Esophagus muscularis mucosa (tissue), 4 donors: ENCODE measurements around the gene AHCYL1. TPM values are rescaled to one million over a fixed set of nuclear protein-coding genes. Genes with fewer than 3 reads are reported as not detected.

Source experiments
- DNase-seq: peaks from one replicate; pipeline ENCODE4 v3.0.0-alpha.2; 2017; ENCODE audit errors: extremely low spot score
- H3K27ac ChIP-seq, 4 donors: fragments of 200-600 bp; sonication (generic); replicated peaks in 1 of 4; 1 replicate in 3 of 4; 2 replicates in 1 of 4; pipeline ENCODE4 v1.5.1; 2016 to 2019; ENCODE audit warnings: mild to moderate bottlenecking in 1 of 4
- H3K27me3 ChIP-seq, 4 donors: fragments of 200-600 bp; sonication (generic); one replicate each; pipeline versions ENCODE4 v1.5.1 to v1.6.0; 2016 to 2019
- H3K36me3 ChIP-seq, 4 donors: fragments of 200-600 bp; sonication (generic); one replicate each; pipeline ENCODE4 v1.5.1; 2016 to 2019
- H3K4me1 ChIP-seq, 4 donors: fragments of 200-600 bp; sonication (generic); one replicate each; pipeline ENCODE4 v1.5.1; 2016 to 2019
- H3K4me3 ChIP-seq, 4 donors: fragments of 200-600 bp; sonication (generic); 1 replicate in 2 of 4; 2 replicates in 2 of 4; pipeline ENCODE4 v1.5.1; 2016 to 2019; ENCODE audit warnings: mild to moderate bottlenecking in 4 of 4, moderate library complexity in 1 of 4
- H3K9me3 ChIP-seq, 4 donors: fragments of 200-600 bp; sonication (generic); 1 replicate in 3 of 4; 2 replicates in 1 of 4; pipeline ENCODE4 v1.5.1; 2016 to 2019
- CTCF ChIP-seq, 3 experiments: fragments of 200-600 bp in 2 of 3; fragments of 450-650 bp in 1 of 3; sonication (generic) in 2 of 3; IDR thresholded peaks; one replicate each; pipeline ENCODE4 v1.5.1; 2017 to 2019; ENCODE audit warnings: antibody characterized with exemption in 3 of 3, mild to moderate bottlenecking in 2 of 3, moderate library complexity in 1 of 3
- EP300 ChIP-seq: sonication (generic); formaldehyde crosslinking; IDR thresholded peaks from one replicate; pipeline ENCODE4 v1.6.1; 2017; ENCODE audit warnings: antibody characterized with exemption
- POLR2A ChIP-seq: fragments of 450-650 bp; IDR thresholded peaks from one replicate; pipeline ENCODE4 v1.6.1; 2017; ENCODE audit warnings: antibody characterized with exemption, moderate library complexity, mild to moderate bottlenecking, low read depth
- POLR2AphosphoS5 ChIP-seq, 2 donors: sonication (generic); formaldehyde crosslinking; IDR thresholded peaks; one replicate each; pipeline ENCODE4 v1.6.1; 2017; ENCODE audit warnings: antibody characterized with exemption in 2 of 2
- WGBS: methylation state at CpG from one replicate; pipeline ENCODE4 v1.1.5; 2018; 5-methylcytosine and 5-hydroxymethylcytosine counted together
- intact Hi-C: fragments of 100-400 bp; cut with DNase I; formaldehyde crosslinking; loops from one replicate; pipeline ENCODE4 v1.15.1; 2023
- total RNA-seq, 4 donors: library from RNA; depleted of rRNA; stranded (reverse); fragments of >200 nt; gene quantifications; one replicate each; pipeline versions ENCODE4 v1.1.0 to v1.2.1, GENCODE V29; 2016

AHCYL1 gene
- total RNA-seq, 4 donors from 2014 or later: 72.1 to 111 (median 91.0) TPM

DNA sequence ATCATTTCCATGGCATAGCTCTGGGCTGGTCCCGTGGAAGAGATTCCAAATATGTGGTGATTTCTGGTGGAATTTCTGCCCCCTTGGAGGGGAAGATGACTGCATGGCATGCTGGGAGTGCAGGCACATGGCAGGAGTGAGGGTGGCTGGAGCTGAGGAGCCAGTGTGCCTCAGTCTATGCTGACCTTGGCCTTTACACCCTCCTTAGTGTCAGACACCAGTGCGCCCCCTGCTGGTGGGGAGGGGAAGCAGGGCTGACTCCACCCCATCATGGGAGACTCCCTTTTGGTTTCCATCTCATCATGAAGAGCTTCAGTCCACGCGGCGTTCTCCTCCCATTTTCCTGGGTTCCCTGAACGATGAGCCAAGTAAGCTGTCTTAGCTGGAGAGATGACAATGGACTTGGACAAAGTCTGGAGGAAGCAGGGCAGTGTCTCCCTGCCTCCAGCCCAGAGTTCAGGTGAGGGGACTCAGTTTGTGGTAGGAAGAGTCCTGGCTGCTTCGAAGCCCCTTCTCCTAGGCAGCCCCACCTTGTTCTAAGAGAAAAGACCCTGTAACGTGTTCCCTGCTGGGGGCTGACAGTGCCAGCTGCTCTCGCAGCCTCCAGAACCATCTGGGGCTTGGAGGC is 75.6 kb downstream of the AHCYL1 start:
- Histone ChIP-seq H3K4me1 (peaks cover 7 to 39% (median 36%) of the 10 kb centered on the region in 4 donors), H3K9me3 (no peaks in the 10 kb centered on the region), H3K27me3 (no peaks in the 10 kb centered on the region), H3K4me3 (no peak overlapping the region), H3K27ac (no peak overlapping the region), H3K36me3 (peaks cover 1 to 58% (median 41%) of the 10 kb centered on the region in 4 donors)
- DNase-seq: no peak
- WGBS: 94% methylated on average over 6 of the region's 9 CpGs
- TF ChIP-seq POLR2A: no peak
- TF ChIP-seq POLR2AphosphoS5 (IDR thresholded peaks at IDR 0.05): no peak
- peak; percentile 34 to 71 (median 39) for TF ChIP-seq CTCF (IDR thresholded peaks at IDR 0.05)
- TF ChIP-seq EP300: no peak
- intact Hi-C loops: no loop called here

DNA sequence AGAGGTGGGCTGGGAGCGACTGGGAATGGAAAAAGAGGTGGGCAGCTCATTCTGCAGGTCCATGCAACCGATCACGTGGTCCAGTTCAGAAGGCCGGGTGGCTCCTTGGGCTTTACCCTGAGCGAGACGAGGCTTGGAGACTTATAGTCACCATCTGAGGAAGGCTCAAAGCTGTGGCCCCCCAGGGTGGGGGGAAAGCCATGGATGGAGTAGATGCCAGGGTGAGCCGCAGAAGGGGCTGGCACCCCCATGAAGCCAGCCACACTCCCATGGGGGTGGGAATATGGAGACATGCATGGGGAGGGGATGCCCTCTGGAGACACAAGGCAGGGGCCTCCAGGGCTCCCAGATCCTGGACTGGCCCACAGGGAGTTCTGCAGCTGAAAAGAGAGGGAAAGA is 76.1 kb downstream of the AHCYL1 start:
- Histone ChIP-seq H3K4me1 (peaks cover 7 to 34% (median 33%) of the 10 kb centered on the region in 4 donors), H3K27me3 (no peaks in the 10 kb centered on the region), H3K4me3 (no peak overlapping the region), H3K9me3 (no peaks in the 10 kb centered on the region), H3K27ac (no peak overlapping the region), H3K36me3 (peaks cover 0 to 53% (median 36%) of the 10 kb centered on the region in 4 donors)
- WGBS: 94% methylated on average over 7 of the region's 7 CpGs
- TF ChIP-seq EP300 (no peak), CTCF (IDR thresholded peaks at IDR 0.05) (no peak), POLR2A (no peak), POLR2AphosphoS5 (IDR thresholded peaks at IDR 0.05) (no peak)
- intact Hi-C loops: no loop called here
- no peak for DNase-seq

DNA sequence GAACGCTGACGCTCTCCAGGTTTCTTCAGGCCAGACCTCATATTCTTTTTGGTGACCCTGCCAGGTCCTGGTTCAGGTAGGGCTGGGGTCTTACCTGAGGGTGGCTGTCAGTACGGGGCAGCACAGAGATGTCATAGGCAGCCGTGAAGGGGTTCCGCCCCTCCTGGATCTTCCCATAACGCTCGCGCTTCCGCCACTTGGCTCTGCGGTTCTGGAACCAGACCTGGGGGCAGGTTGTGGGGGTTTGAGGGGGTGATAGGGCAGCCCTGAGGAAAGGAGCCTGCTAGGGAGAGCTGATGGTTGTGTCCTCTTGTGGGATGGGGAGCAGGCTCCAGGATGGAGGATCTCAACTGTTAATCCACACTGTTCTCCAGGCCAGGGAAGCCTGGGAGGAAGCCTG is 76.8 kb downstream of the AHCYL1 start:
- Histone ChIP-seq H3K4me1 (peaks cover 7 to 27% (median 26%) of the 10 kb centered on the region in 4 donors), H3K27me3 (peaks cover 0 to 5% (median 0%) of the 10 kb centered on the region in 4 donors), H3K36me3 (peaks cover 0 to 46% (median 29%) of the 10 kb centered on the region in 4 donors), H3K9me3 (no peaks in the 10 kb centered on the region), H3K4me3 (no peak overlapping the region), H3K27ac (no peak overlapping the region)
- WGBS: 95% methylated on average over 10 of the region's 10 CpGs
- intact Hi-C loops: no loop called here
- TF ChIP-seq POLR2A (no peak), CTCF (IDR thresholded peaks at IDR 0.05) (no peak), EP300 (no peak), POLR2AphosphoS5 (IDR thresholded peaks at IDR 0.05) (no peak)
- no peak for DNase-seq

GRCh38 chr1:110062612-110063011 is 78.0 kb downstream of the AHCYL1 start:
- TF ChIP-seq POLR2A (no peak), EP300 (no peak), POLR2AphosphoS5 (IDR thresholded peaks at IDR 0.05) (no peak), CTCF (IDR thresholded peaks at IDR 0.05) (no peak)
- 84% methylated on average over 2 of the region's 2 CpGs for WGBS
- Histone ChIP-seq H3K36me3 (peaks cover 0 to 33% (median 17%) of the 10 kb centered on the region in 4 donors), H3K4me1 (peaks cover 3 to 16% (median 14%) of the 10 kb centered on the region in 4 donors), H3K4me3 (no peak overlapping the region), H3K27ac (no peak overlapping the region), H3K27me3 (peaks cover 0 to 18% (median 9%) of the 10 kb centered on the region in 4 donors), H3K9me3 (no peaks in the 10 kb centered on the region)
- DNase-seq: no peak
- intact Hi-C loops: no loop called here
